Posterior cingulate gyrus (tissue), 11 donors: ENCODE data around the gene PDE4D.

Experiments used
- DNase-seq, 10 donors: peaks; one replicate each; pipeline versions ENCODE4 v3.0.0 to v3.0.0-alpha.2; 2020 to 2021; ENCODE audit warnings: mixed read lengths in 3 of 10
- intact Hi-C: fragments of 100-400 bp; cut with DNase I; formaldehyde crosslinking; loops from one replicate; pipeline ENCODE4 v1.15.1; 2023

The PDE4D gene

GRCh38 chr5:59537961-59538749 lies 355.4 kb downstream of the PDE4D start:
- DNase-seq = no peak
- intact Hi-C loops = no loop called here

GRCh38 chr5:59536875-59537274 lies 356.7 kb downstream of the PDE4D start:
- DNase-seq = no peak
- intact Hi-C loops = no loop called here

- DNase-seq = no peak
- intact Hi-C loops = no loop called here
These were observed 358.0 kb downstream of the PDE4D start for GRCh38 chr5:59535561-59535960.

GRCh38 chr5:59533730-59534108 lies 359.8 kb downstream of the PDE4D start:
- intact Hi-C loops = no loop called here
- no peak for DNase-seq

- intact Hi-C loops = no loop called here
These were observed 360.4 kb downstream of the PDE4D start for GRCh38 chr5:59532979-59533729.

GRCh38 chr5:59529239-59529638 lies 364.3 kb downstream of the PDE4D start:
- no peak for DNase-seq
- intact Hi-C loops = no loop called here

More at GRCh38 chr5:59532979-59533729, 360.4 kb downstream of the PDE4D start:
- DNase-seq = no peak

GRCh38 chr5:59528202-59528862 lies 365.2 kb downstream of the PDE4D start:
- DNase-seq = no peak
- intact Hi-C loops = no loop called here

- no peak for DNase-seq
- intact Hi-C loops = no loop called here
These were observed 367.6 kb downstream of the PDE4D start for GRCh38 chr5:59525957-59526356.

- no peak for DNase-seq
- intact Hi-C loops = no loop called here
These were observed 368.2 kb downstream of the PDE4D start for GRCh38 chr5:59525311-59525710.

GRCh38 chr5:59522201-59522831 lies 371.2 kb downstream of the PDE4D start:
- intact Hi-C loops = no loop called here
- no peak for DNase-seq

- DNase-seq = no peak
- intact Hi-C loops = no loop called here
These were observed 372.1 kb downstream of the PDE4D start for GRCh38 chr5:59521476-59521875.

- intact Hi-C loops = no loop called here
- DNase-seq = no peak
These were observed 374.2 kb downstream of the PDE4D start for GRCh38 chr5:59519338-59519737.

GRCh38 chr5:59517926-59518585 lies 375.5 kb downstream of the PDE4D start:
- intact Hi-C loops = no loop called here

GRCh38 chr5:59516161-59516560 lies 377.4 kb downstream of the PDE4D start:
- intact Hi-C loops = no loop called here
- no peak for DNase-seq

More at GRCh38 chr5:59517926-59518585, 375.5 kb downstream of the PDE4D start:
- no peak for DNase-seq

GRCh38 chr5:59506285-59506877 lies 387.1 kb downstream of the PDE4D start:
- intact Hi-C loops = loop anchor here (1.0 kb wide), 1 partner anchor 167 kb away; no protein-coding TSS in a partner anchor
- DNase-seq = no peak

GRCh38 chr5:59504043-59504442 lies 389.5 kb downstream of the PDE4D start:
- intact Hi-C loops = no loop called here
- no peak for DNase-seq

GRCh38 chr5:59503220-59503619 lies 390.3 kb downstream of the PDE4D start:
- intact Hi-C loops = no loop called here
- no peak for DNase-seq

- DNase-seq = no peak
- intact Hi-C loops = no loop called here
These were observed 392.2 kb downstream of the PDE4D start for GRCh38 chr5:59501316-59501715.

GRCh38 chr5:59500014-59500413 lies 393.5 kb downstream of the PDE4D start:
- intact Hi-C loops = no loop called here
- DNase-seq = no peak

- no peak for DNase-seq
- intact Hi-C loops = no loop called here
These were observed 396.3 kb downstream of the PDE4D start for GRCh38 chr5:59497207-59497606.
